Measurements from ENCODE around the gene MYBPHL.
A peak's percentile ranks its signal among the peaks of the same experiment; 100 is the strongest.

Gene MYBPHL

DNA sequence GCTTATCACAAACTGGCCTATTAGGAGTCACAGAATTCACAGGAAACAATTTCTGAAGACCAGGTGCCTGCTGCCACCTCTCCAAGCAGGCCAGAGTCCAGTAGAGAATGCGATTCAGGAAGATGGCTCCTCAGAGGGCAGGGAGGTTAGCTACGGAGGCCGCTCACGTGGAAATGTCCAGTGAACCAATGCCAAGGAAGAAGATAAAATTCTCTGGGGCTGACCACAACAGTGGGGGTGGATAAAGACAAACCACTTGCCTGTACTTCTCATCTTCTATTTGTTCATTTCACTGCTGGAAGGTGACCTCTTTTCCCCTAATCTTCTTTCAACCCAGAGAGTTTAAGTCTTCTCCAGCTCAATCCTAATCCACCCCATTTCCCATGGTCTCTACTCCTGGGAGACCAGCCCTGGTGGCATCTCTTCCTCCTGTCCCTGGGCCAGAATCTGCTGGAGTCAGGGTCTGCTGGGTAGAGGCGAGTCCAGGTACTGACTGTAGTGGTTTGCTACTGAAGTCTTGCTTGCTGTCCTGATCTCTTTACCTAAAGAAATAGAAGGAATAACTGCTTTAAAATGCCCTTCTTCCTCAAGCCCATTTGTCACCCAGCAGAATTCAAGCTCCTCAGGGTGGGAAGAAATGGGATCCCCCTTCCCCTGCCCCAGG is 27.1 kb downstream of the MYBPHL start:
- DNase-seq (ENCODE audit: low read depth), result no peak

DNA sequence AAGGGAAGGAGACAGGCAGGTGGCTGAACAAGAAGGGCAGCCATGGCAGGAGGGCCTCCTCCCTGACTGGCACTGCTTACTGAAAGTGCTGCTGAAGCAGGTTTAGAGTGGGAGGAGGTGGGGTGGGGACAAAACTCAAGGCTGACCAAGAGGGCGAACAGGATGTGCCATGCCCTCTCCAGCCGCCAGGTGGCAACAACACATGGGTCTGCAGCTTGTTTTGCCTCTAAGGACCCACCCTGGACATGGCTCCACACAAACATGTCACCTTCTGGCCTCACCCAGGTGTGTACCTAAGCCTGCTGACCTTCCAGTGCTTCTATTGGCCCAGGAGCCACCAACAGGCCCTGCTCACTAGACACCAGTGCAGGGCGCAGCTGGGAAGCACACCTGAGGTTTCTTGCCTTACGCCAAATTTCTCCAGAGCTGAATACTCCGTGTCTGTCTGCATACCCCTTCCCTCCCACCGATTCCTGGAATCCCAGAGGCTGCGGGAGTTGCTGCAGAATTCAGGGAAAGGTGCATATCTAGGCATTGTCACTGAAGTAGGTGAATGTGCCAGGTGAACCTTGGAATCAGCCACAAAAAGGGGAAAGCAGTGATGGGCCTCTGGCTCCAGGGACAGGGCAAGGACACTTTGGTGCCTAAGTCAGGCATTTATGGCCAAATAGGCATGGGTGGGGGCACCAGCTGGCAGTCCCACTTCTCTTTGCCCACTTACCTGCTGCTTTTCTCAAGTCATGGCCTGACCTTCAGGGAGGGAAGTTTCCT is 29.2 kb downstream of the MYBPHL start:
- DNase-seq (ENCODE audit: low read depth), result no peak

DNA sequence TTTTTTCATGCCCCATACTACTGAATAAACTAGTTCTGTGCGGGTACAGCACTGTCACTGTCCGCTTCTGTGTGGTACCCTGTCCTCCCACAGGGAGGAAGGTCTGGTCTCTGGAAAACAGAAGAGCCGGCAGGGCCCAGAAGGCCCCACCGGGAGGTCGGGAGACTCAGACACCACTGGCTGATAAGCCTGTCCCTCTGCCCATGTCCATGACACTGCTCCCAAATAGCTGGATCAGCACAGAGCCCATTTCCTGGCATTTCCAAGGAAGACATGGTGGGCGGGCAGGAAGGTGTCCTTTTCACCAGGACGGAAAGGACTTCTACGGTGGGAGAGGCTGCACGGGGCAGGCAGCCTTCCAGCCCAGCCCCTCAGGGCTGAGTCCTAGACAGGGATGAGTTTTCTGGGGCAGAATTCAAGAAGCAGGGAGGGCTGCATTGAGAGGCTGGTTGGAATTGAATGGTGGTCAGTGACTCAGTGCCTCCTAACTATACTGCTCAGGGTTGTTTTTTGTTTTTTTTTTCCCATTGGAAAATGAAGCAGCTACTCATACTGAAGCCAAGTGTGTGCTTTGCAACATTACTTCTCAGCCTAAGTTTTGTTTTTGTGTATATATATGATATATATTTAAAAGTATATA is 31.0 kb downstream of the MYBPHL start:
- peak; percentile 57 for DNase-seq (ENCODE audit: low read depth)

DNA sequence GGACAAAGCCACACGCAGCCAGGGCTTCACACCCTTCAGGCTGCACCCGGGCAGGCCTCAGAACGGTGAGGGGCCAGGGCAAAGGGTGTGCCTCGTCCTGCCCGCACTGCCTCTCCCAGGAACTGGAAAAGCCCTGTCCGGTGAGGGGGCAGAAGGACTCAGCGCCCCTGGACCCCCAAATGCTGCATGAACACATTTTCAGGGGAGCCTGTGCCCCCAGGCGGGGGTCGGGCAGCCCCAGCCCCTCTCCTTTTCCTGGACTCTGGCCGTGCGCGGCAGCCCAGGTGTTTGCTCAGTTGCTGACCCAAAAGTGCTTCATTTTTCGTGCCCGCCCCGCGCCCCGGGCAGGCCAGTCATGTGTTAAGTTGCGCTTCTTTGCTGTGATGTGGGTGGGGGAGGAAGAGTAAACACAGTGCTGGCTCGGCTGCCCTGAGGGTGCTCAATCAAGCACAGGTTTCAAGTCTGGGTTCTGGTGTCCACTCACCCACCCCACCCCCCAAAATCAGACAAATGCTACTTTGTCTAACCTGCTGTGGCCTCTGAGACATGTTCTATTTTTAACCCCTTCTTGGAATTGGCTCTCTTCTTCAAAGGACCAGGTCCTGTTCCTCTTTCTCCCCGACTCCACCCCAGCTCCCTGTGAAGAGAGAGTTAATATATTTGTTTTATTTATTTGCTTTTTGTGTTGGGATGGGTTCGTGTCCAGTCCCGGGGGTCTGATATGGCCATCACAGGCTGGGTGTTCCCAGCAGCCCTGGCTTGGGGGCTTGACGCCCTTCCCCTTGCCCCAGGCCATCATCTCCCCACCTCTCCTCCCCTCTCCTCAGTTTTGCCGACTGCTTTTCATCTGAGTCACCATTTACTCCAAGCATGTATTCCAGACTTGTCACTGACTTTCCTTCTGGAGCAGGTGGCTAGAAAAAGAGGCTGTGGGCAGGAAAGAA is 32.0 kb downstream of the MYBPHL start:
- DNase-seq (ENCODE audit: low read depth), result no peak

DNA sequence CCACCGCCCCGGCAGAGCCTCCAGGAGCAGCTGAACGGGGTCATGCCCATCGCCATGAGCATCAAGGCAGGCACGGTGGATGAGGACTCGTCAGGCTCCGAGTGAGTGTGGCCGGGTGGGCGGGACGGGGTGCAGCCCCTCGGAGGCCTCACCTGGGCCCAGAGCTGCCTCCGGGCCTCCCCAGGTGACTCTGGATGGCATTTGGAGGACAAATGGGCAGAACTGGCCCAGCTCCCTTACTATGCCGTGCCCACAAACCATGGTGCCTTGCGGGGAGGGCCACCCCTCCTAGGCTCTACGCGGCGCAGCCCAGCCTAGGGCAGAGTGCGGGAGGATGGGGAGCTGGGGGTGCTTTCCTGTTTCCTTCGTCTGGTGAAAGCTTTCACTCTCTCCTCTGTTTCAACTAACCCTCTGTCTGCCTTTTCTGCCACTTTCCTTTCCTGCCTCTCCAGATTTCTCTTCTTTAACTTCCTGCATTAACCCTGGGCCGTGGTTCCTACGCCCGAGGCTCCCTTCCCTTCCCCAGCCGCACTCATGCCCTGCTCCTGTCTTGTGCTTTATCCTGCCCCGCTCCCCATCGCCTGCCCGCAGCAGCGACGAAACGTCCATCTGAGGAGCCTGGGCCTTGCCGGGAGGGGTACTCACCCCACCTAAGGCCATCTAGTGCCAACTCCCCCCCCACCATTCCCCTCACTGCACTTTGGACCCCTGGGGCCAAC is 33.1 kb downstream of the MYBPHL start:
- DNase-seq (ENCODE audit: low read depth), result no peak

DNA sequence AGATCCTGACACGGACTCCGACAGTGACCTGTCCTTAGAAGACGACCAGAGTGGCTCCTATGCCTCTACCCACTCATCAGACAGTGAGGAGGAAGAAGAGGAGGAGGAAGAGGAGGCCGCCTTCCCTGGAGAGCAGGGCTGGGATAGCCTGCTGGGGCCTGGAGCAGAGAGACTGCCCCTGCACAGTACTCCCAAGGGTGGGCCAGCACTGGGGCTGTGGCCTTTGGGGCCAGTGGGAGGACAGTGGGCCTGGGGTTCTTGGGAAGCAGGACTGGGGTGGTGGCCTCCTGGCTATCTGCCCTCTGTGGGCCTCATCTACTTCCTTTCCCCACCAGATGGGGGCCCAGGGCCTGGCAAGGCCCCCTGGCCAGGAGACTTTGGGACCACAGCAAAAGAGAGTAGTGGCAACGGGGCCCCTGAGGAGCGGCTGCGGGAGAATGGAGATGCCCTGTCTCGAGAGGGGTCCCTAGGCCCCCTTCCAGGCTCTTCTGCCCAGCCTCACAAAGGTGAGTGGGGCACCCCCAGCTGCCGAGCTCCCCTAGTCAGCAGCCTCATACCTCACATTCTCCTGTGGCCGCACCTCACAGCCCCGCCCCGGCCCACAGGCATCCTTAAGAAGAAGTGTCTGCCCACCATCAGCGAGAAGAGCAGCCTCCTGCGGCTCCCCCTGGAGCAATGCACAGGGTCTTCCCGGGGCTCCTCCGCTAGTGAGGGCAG is 33.8 kb downstream of the MYBPHL start:
- DNase-seq (ENCODE audit: low read depth), result no peak

DNA sequence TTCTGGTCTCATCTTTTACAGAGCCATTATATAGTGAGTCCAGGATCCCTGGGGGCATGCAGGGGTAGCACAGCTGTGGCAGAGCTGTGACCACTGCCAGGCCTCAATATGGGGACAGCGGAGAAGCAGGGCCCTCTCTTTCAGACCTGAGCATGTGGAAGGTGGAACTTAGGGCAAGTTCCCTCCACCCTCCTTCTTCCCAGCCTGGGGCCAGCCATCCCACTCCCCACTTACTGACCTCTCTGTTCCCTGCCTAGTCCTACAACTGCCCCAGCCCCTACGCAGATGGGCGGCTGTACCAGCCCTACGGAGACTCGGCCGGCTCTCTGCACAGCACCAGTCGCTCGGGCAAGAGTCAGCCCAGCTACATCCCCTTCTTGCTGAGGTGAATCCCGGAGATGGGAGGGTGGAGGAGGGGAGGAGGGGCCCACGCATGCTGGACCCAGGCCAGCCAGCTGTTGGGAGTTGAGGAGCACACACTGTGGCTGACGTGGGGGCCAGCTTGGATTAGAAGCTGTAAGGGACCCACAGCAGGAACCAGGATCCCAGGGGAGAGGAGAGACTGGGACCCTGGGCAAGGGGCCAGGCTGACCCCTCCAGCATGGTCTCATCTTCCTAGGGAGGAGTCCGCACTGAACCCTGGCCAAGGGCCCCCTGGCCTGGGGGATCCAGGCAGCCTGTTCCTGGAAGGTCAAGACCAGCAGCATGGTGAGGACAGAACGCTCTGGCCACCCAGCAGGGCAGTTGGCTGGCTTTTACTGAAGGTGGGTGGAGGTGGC is 34.6 kb downstream of the MYBPHL start:
- no peak for DNase-seq (ENCODE audit: low read depth)

DNA sequence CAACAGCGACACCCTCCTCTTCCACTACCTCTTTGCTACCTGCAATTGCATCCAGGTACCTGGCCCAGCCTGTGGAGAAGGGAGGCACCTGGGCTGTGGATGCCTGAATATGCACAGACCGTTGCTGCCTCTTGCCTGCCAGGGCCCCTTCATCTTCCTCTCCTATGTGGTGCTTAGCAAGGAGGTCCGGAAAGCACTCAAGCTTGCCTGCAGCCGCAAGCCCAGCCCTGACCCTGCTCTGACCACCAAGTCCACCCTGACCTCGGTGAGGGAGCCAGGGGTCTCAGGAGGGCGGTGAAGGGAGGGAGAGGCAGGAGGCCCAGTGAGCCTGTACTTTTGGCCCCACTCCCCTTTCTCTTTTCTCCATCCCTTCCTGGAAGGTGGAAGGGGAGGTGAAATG is 35.4 kb downstream of the MYBPHL start:
- DNase-seq (ENCODE audit: low read depth), result no peak

DNA sequence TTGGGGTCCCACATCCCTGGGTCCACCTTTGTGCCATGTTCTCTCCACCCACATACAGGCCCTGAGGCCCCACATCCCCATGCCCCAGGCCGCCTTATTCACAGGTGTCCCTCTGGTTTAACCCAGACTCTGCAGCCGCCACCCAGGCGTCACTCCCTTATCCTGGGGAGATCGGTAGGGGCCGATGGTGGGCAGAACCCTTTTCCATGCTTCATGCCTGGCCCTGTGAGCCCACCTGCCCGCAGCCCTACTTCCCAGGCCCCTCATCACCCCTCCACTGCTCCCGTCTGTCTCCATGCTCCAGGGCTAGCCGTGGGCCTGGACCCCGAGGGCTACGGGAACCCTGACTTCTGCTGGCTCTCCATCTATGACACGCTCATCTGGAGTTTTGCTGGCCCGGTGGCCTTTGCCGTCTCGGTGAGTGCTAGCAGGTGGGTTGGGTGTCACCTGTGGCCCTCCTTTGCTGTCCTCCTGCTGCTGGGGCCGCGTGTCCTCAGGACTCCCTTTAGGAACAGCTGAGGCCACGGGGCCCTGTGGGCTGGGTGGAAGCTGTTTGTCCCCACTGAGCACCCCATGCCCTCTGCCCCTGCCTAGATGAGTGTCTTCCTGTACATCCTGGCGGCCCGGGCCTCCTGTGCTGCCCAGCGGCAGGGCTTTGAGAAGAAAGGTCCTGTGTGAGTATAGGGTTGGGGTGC is 36.0 kb downstream of the MYBPHL start:
- DNase-seq (ENCODE audit: low read depth), result no peak

DNA sequence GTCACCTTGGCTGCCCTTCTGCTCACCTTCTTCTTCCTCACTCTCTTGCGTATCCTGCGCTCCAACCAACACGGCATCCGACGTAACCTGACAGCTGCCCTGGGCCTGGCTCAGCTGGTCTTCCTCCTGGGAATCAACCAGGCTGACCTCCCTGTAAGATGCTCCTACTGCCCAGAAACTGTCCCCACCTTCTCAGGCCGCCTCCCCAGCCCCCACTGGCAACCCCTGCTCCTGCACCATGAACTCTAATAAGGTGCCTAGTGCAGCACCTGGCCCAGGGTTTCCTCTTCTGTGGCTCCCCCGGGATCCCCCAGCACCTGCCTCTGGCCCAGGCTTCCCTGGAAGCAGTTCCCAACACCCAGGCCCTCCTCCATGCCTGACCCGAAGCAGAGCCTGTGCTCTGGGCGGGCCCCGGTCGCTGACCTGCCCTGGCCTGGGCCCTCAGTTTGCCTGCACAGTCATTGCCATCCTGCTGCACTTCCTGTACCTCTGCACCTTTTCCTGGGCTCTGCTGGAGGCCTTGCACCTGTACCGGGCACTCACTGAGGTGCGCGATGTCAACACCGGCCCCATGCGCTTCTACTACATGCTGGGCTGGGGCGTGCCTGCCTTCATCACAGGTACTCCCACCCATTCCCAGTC is 36.7 kb downstream of the MYBPHL start:
- no peak for DNase-seq (ENCODE audit: low read depth)

DNA sequence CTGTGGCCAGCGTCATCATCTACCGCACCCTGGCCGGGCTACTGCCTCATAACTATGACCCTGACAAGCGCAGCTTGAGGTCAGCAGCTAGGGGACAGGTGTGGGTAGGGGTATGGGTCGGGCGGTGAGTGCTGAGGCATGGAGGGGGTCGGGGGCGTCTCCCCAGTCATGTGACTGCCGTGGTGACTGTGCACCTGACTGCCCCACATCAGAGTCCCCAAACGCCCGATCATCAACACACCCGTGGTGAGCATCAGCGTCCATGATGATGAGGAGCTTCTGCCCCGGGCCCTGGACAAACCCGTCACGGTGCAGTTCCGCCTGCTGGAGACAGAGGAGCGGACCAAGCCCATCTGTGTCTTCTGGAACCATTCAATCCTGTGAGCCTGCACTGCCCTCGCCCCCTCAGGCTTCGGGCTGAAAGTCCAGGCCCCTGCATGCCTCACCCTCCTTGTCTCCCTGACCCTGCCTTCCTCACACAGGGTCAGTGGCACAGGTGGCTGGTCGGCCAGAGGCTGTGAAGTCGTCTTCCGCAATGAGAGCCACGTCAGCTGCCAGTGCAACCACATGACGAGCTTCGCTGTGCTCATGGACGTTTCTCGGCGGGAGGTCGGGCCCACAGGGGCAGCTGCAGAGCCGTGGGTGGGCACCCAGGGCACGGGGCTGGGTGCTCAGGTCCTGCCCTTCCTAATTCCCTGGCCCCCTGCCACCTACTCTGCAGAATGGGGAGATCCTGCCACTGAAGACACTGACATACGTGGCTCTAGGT is 37.4 kb downstream of the MYBPHL start:
- DNase-seq (ENCODE audit: low read depth), result no peak

DNA sequence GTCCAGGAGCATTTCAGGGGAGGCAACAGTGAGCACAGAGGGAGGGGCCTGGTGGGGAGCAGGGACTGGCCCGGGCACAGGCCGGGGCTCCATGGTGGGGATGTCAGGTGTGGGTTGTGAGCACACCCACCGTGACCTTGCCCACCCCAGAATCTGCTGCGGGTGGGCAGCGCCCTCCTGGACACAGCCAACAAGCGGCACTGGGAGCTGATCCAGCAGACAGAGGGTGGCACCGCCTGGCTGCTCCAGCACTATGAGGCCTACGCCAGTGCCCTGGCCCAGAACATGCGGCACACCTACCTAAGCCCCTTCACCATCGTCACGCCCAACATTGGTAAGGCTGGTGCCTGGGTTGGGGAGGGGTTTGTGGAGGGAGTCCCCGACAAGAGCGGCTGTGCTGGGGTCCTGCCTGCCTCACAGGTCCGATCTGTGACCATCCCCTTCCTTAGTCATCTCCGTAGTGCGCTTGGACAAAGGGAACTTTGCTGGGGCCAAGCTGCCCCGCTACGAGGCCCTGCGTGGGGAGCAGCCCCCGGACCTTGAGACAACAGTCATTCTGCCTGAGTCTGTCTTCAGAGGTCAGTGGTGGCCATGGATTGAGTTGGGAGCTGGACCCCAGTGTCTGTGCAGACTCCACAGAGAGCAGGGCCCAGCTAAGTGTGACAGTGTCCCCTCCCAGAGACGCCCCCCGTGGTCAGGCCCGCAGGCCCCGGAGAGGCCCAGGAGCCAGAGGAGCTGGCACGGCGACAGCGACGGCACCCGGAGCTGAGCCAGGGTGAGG is 38.2 kb downstream of the MYBPHL start:
- no peak for DNase-seq (ENCODE audit: low read depth)

DNA sequence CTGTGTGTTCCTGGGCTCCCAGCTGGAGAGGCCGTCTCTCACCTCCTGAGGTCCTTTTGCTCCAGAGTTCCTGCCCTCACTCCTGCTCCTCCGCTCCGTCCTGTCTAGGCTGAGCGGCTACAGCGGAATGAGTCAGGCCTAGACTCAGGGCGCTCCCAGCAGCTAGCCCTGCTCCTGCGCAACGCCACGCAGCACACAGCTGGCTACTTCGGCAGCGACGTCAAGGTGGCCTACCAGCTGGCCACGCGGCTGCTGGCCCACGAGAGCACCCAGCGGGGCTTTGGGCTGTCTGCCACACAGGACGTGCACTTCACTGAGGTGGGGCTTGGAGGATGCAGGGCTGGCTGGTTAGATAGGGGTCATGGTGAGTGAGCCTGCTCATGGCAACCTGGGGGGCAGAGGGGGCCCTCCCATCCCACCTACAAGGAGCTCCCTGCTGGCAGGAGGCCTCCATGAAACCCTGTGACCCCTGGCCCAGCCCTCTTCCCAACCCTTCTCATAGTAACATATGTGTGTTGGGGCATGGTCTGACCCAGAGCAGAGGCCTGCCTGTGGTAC is 39.0 kb downstream of the MYBPHL start:
- no peak for DNase-seq (ENCODE audit: low read depth)

DNA sequence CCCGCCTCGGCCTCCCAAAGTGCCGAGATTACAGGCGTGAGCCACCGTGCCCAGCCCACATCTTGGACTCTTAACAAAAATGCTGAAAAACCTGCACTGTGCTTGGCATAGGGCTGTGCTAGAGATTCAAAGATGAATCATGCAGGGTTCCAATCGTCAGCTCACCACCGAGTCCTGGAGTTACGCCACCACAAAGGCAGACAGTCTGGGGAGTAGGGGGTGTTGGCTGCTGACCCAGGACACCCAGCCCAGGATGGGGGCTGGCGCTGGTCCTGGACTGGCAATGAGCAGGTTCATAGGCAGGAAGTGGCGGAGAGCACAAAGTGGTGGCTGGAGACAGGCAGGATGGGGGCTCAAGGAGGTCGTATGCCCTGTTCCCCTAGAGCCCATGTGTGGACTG is 39.8 kb downstream of the MYBPHL start:
- DNase-seq (ENCODE audit: low read depth), result no peak

DNA sequence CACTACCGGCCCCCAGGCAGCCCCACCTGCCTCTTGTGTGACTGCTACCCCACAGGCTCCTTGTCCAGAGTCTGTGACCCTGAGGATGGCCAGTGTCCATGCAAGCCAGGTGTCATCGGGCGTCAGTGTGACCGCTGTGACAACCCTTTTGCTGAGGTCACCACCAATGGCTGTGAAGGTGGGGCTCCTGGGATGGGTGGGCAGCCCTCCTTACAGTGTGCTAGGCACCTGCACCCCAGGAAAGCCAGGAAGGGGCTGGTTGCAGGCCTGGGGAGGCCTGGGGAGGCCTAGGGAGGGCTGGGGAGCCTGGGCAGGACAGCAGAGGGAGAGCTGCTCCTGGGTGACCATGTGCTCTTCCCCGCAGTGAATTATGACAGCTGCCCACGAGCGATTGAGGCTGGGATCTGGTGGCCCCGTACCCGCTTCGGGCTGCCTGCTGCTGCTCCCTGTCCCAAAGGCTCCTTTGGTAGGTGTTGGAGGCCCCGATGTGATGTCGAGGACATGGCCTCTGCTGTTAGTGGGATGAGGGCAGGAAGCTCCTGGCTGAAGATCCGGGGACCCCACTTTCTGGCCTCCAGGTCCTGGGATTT is 41.0 kb downstream of the MYBPHL start:
- no peak for DNase-seq (ENCODE audit: low read depth)

DNA sequence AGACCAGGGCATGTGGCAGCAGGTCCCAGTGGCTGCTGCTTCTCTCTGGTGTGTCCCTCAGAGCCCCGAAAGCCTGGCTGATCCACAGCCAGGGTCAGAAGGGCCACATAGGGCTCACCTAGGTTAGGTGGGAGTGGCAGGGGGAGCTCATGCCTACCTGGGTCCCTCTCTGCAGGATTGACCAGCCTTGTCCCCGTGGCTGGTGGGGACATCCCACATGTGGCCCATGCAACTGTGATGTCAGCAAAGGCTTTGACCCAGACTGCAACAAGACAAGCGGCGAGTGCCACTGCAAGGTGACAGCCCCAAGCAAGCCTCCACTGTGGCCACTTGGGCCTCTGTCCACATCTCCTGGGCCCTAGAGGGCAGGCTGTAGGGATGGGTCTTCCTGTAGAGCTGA is 41.8 kb downstream of the MYBPHL start:
- DNase-seq (ENCODE audit: low read depth), result no peak

DNA sequence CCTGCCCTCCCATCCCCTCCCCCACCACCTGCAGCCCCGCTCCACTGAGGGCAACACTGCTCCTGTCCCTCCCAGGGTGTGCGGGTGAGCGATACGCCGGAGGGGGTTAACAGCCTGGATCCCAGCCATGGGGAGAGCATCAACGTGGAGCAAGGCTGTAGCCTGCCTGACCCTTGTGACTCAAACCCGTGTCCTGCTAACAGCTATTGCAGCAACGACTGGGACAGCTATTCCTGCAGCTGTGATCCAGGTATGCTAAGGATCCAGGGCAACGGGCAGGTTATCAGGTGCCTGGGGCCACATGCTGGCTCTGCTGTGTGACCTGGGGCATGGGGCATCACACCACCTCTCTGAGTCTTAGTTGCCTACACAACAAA is 42.4 kb downstream of the MYBPHL start:
- no peak for DNase-seq (ENCODE audit: low read depth)
